Measurements from ENCODE around the gene OR6C70. TPM values are rescaled to one million over a fixed set of nuclear protein-coding genes. Genes with fewer than 3 reads are reported as not detected.

The OR6C70 gene
- total and polyA plus RNA-seq, 9 of the 15 experiments (the other 6 are each of a cell fraction or from before 2014, with no cell fraction given) = not detected

DNA sequence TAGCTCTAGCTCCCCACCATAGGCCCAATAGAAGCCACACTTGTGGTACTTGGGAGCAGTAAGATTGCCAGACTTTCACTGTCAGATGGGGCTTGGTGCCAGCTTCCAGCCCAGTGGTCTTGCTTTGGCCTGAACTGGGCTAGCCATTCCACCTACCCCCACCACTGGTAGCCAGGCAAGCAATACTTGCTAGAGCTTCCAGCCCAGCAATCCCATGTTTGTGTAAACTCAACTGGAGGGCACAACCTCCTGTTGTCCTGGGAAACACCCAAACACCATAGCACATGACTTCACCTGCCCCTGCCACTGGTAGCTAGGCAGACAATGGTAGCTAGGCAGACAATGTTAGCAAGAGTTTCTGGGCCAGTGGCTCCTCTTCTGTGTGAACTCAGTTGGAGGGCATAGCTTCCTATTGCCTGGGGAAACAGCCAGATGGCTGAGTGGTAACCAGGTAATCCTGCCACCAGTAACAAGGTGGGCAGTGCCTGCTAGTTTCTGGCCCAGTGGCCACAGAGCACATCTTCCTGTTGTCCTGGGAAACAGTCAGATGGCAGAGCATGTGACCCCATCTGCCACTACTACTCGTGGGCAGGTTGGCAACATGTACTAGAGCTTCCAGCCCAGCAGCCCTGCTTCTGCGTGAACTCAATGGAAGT lies 49.5 kb downstream of the OR6C70 start:
- Histone ChIP-seq H3K79me2 (ENCODE audit: control insufficient read depth, insufficient read depth, low read length) (no peaks in the 10 kb centered on the region), H3K9ac (ENCODE audit: insufficient read depth in 1 of 2, low read depth in 2 of 2, low read length in 2 of 2) (no peak overlapping the region), H3K36me3 (ENCODE audit: control insufficient read depth, insufficient read depth, low read length) (no peaks in the 10 kb centered on the region), H3K9me1 (ENCODE audit: control insufficient read depth, insufficient read depth, low read length) (no peaks in the 10 kb centered on the region), H3K4me2 (ENCODE audit: insufficient read depth, low read length) (no peak overlapping the region), H3K4me3 (no peak overlapping the region), H3K27ac (ENCODE audit: extremely low read depth, low read depth, low read length) (no peak overlapping the region), H3K9me3 (replicated peaks; ENCODE audit: control insufficient read depth, insufficient read depth, low read depth, low read length) (no peaks in the 10 kb centered on the region), H3K4me1 (replicated peaks in 1 of 2; ENCODE audit: control insufficient read depth in 2 of 2, insufficient read depth in 2 of 2, low read length in 2 of 2) (no peaks in the 10 kb centered on the region; a peak in 1 of 5 replicates), H2AFZ (ENCODE audit: low read depth, low read length) (no peak overlapping the region), H3K27me3 (ENCODE audit: control insufficient read depth in 2 of 2, insufficient read depth in 2 of 2, low read length in 2 of 2) (no peaks in the 10 kb centered on the region; a peak in 1 of 5 replicates), H4K20me1 (replicated peaks; ENCODE audit: control insufficient read depth, insufficient read depth, low read length) (no peaks in the 10 kb centered on the region)
- POLR2A ChIA-PET = interaction anchor here (0.6 kb wide), 1 partner anchor 122 kb away, joined by 3 read pairs; no protein-coding TSS in a partner anchor
- no TSS peak for BruUV-seq (replicated peaks)
- FAIRE-seq (no peak), ATAC-seq (no peak), DNase-seq (ENCODE audit: extremely low read depth in 1 of 4, low spot score in 3 of 4) (no peak)
- in situ Hi-C loops (cut with MboI) (no loop called here), intact Hi-C loops (cut with micrococcal nuclease) (no loop called here)
- WGBS (ENCODE audit: insufficient coverage, low coverage, missing lambda C conversion rate) = 3% methylated on average over 2 of the region's 2 CpGs
- CTCF ChIA-PET (ENCODE audit: low intra/inter-chr PET ratio) = no interaction called here
- TF ChIP-seq, protein P1, sequence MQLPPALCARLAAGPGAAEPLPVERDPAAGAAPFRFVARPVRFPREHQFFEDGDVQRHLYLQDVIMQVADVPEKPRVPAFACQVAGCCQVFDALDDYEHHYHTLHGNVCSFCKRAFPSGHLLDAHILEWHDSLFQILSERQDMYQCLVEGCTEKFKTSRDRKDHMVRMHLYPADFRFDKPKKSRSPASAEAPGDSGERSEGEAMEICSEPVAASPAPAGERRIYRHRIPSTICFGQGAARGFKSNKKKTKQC (CRISPR knock-in tag; IDR thresholded peaks at IDR 0.05) = no peak
- TF ChIP-seq SIN3B (IDR thresholded peaks at IDR 0.05; ENCODE audit: low read depth) (no peak), NRF1 (conservative IDR thresholded peaks at IDR 0.05 in 1 of 2, IDR thresholded peaks at IDR 0.05 in 1 of 2) (no peak), THRAP3 (IDR thresholded peaks at IDR 0.05; ENCODE audit: borderline replicate concordance) (no peak), NCOA4 (IDR thresholded peaks at IDR 0.05; ENCODE audit: partially characterized antibody) (no peak), KAT8 (IDR thresholded peaks at IDR 0.05; ENCODE audit: low read depth) (no peak), PTBP1 (IDR thresholded peaks at IDR 0.05; ENCODE audit: low read depth, low read length) (no peak), TEAD1 (CRISPR knock-in tag; IDR thresholded peaks at IDR 0.05) (no peak), ASH1L (IDR thresholded peaks at IDR 0.05; ENCODE audit: borderline replicate concordance, low read depth, partially characterized antibody) (no peak)
- TF ChIP-seq, protein P2, sequence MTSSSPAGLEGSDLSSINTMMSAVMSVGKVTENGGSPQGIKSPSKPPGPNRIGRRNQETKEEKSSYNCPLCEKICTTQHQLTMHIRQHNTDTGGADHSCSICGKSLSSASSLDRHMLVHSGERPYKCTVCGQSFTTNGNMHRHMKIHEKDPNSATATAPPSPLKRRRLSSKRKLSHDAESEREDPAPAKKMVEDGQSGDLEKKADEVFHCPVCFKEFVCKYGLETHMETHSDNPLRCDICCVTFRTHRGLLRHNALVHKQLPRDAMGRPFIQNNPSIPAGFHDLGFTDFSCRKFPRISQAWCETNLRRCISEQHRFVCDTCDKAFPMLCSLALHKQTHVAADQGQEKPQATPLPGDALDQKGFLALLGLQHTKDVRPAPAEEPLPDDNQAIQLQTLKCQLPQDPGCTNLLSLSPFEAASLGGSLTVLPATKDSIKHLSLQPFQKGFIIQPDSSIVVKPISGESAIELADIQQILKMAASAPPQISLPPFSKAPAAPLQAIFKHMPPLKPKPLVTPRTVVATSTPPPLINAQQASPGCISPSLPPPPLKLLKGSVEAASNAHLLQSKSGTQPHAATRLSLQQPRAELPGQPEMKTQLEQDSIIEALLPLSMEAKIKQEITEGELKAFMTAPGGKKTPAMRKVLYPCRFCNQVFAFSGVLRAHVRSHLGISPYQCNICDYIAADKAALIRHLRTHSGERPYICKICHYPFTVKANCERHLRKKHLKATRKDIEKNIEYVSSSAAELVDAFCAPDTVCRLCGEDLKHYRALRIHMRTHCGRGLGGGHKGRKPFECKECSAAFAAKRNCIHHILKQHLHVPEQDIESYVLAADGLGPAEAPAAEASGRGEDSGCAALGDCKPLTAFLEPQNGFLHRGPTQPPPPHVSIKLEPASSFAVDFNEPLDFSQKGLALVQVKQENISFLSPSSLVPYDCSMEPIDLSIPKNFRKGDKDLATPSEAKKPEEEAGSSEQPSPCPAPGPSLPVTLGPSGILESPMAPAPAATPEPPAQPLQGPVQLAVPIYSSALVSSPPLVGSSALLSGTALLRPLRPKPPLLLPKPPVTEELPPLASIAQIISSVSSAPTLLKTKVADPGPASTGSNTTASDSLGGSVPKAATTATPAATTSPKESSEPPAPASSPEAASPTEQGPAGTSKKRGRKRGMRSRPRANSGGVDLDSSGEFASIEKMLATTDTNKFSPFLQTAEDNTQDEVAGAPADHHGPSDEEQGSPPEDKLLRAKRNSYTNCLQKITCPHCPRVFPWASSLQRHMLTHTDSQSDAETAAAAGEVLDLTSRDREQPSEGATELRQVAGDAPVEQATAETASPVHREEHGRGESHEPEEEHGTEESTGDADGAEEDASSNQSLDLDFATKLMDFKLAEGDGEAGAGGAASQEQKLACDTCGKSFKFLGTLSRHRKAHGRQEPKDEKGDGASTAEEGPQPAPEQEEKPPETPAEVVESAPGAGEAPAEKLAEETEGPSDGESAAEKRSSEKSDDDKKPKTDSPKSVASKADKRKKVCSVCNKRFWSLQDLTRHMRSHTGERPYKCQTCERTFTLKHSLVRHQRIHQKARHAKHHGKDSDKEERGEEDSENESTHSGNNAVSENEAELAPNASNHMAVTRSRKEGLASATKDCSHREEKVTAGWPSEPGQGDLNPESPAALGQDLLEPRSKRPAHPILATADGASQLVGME (CRISPR knock-in tag; IDR thresholded peaks at IDR 0.05) = no peak
- TF ChIP-seq, protein P3, sequence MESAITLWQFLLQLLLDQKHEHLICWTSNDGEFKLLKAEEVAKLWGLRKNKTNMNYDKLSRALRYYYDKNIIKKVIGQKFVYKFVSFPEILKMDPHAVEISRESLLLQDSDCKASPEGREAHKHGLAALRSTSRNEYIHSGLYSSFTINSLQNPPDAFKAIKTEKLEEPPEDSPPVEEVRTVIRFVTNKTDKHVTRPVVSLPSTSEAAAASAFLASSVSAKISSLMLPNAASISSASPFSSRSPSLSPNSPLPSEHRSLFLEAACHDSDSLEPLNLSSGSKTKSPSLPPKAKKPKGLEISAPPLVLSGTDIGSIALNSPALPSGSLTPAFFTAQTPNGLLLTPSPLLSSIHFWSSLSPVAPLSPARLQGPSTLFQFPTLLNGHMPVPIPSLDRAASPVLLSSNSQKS (CRISPR knock-in tag; IDR thresholded peaks at IDR 0.05) = no peak
- TF ChIP-seq, protein P4, sequence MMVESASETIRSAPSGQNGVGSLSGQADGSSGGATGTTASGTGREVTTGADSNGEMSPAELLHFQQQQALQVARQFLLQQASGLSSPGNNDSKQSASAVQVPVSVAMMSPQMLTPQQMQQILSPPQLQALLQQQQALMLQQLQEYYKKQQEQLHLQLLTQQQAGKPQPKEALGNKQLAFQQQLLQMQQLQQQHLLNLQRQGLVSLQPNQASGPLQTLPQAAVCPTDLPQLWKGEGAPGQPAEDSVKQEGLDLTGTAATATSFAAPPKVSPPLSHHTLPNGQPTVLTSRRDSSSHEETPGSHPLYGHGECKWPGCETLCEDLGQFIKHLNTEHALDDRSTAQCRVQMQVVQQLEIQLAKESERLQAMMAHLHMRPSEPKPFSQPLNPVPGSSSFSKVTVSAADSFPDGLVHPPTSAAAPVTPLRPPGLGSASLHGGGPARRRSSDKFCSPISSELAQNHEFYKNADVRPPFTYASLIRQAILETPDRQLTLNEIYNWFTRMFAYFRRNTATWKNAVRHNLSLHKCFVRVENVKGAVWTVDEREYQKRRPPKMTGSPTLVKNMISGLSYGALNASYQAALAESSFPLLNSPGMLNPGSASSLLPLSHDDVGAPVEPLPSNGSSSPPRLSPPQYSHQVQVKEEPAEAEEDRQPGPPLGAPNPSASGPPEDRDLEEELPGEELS (CRISPR knock-in tag; IDR thresholded peaks at IDR 0.05; ENCODE audit: borderline replicate concordance) = no peak

Measured in K562 (cell line).